GM11168 (cell line): ENCODE measurements around the gene ATP2B2.
"Not testable (repeated sequence)": the region's sequence is repeated elsewhere in the genome, so short reads cannot be mapped to it uniquely, and the experiment has no call there.

Experiments used
- in situ Hi-C: fragments of 300-500 bp; cut with MboI; formaldehyde crosslinking; loops from one replicate; pipeline ENCODE4 v1.12.0; 2022; ENCODE audit warnings: low sequenced_read_pairs; ENCODE audit not compliant: unreplicated experiment

ATP2B2 gene

DNA sequence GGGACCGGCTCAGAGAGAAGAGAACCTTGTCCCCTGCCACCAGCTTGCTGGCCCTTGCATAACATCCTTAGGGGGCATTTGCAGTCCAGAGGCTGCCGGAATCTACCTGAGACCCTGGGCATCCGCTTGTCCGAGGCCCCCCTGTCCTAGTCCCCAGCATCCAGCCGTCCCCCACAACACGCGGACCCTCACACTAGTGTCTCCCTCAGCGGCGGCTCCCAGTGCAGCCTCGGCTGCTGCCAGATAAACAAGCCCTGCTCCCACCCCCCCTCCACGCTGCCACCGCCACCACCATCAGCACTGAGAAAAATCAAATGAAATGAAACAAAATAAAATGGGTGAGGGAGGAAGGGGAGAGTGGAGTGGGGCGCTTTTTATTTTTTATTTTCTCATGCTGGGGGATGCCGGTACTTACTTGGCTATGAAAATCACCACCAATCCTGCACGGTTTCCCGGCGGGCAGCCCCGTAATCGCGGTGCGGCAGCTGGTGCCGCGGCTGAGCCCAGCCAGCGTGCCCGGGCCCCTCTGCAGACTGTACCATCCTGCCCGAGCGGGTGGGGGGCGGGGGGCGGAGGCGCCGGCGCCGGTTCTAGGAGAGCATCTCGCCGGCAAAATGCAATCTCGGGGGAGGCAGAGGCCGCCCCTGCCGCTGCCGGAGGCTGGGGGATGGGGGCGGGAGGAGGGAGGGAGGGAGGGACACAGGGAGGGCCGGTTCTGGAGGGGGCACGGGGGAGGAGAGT, at the start of gene ATP2B2:
ATP2B2 (minus strand) TSS at position 537 of the 741 bp plus-strand sequence. CDS start 56,043 bp downstream, outside the sequence.
- in situ Hi-C loops, result no loop called here

GRCh38 chr3:10554746-10555145, 49.4 kb upstream of the ATP2B2 start:
- in situ Hi-C loops, result no loop called here

DNA sequence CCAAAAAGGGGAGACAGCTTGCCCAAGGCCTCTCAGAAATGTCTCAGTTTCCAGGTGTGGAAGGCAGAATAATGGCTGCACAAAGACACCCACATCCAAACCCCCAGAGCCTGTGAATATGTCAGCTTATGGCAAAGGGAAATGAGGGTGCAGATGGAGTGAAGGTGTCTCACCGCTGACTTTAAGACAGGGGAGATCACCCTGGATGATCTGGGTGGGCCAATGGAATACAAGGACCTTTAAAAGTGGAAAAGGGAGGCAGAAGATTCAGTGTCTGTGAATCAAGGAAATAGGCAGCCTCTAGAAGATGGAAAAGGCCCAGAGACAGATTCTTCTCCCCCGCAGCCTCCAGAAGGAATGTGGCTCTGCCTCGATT, 48.8 kb upstream of the ATP2B2 start:
- in situ Hi-C loops, result no loop called here

DNA sequence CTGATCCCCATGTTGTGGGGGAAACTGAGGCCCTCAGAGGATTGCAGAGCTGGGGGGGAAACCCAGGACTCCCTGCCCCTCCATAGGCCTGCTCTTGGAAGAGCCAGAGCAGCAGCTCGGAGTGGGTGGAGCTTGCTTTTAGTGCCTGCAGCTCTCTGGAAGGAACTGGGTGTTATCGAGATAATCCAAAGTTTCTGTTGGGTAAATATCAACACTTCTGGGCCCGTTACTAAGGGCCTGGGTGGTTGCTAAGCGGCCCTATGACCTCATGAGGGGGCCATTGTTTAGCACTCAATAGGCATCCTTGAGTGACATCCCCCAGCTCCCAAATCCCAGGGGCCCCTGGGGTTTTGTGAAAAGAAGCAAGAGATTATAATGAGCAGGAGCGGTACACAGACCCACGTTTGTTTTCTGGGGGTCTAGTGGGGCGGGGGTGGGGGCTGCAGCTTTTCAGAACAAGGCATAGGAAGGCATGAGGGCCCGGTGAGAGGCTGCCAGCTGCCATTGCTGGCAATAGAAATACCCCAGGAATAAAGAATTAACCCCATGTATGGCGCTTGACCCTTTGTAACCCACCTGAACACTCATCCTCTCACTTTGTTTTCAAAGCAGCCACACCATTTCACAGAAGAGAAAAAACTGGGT, 48.3 kb upstream of the ATP2B2 start:
- in situ Hi-C loops, result no loop called here

DNA sequence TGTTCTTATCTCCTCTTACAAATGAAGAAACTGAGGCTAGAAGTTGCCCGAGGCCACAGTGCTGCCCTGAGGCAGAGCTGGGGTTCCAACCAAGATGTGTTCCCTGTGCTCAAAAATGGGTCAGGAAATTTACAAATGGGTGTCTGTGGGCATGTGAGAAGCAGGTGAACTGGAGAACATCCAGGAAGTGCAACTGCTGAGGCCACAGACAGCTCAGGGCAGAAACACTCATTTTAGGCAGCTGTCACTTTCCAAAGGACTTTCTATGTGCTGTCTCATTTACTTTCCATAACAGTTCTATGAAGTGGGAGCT, 47.2 kb upstream of the ATP2B2 start:
- in situ Hi-C loops, result no loop called here

DNA sequence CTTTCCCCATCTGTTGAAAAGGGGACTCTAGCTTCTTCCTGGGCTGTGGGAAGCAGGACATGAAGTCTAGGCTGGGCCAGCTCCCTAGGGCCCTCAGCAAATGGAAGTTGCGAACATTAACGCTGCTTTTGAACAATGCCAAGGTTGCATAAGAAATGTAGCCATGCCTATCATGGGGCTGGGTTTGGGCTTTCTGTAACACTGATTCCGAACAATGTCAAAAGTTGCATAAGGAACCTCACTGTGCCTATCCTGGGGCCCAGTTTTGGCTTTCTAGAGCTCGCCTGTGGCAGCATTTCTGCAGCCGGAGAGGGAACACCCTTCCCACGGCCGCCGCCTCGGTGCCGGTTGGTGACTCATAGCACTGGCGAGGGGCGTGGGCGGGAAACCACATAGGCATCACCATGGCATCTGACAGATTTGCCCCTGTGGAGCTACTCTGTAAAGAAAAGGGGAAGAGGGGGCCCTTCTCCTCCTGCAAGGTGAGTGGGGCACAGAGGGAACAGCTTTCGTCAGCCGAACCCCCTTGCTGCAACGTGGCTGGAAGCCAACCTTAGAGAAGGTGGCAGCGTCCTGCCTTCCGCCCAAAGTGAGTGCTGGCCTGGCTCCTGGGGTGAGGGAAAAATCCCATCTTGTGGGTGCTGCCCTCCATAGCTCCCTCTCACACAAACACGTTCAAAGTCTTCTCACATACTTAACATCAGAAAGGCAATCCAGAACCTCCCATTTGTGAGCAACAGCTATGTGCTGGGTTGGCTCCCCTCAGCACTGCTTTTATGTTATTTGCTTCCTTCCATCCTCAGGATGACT, 46.6 kb upstream of the ATP2B2 start:
- in situ Hi-C loops, result no loop called here

GRCh38 chr3:10551139-10551538, 45.8 kb upstream of the ATP2B2 start:
- in situ Hi-C loops, result no loop called here

- in situ Hi-C loops, result no loop called here
These were observed 45.3 kb upstream of the ATP2B2 start for GRCh38 chr3:10550705-10551104.

DNA sequence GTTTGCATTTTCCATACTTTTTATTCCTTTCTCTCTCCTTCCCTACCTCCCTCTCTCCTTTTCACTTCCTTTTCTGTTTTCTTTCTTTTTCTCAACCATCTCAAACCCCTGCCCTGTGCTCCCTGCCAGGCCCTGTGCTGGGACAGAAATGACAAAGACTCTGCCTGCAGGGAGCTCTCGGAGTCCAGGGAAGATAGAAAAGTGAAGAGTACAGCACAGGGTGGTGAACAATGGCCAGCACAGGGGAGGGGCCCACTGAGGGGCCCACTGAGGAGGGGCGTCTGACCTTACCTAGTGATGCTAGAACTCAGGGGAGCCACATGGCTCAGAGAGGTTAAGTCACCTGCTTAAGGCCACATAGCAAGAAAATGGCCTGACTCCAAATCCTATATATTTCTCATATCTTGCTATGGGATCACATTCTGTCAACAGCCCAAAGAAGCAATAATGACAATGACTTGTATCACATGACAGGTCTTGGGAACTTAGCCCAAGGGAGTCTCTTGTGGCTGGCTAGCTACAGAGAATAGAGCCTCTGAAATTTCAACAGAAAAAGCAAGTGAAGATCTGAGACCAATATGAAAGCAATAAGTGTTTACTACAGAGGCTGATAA, 44.3 kb upstream of the ATP2B2 start:
- in situ Hi-C loops, result no loop called here

GRCh38 chr3:10548992-10549391, 43.6 kb upstream of the ATP2B2 start:
- in situ Hi-C loops, result no loop called here

- in situ Hi-C loops, result no loop called here
These were observed 42.7 kb upstream of the ATP2B2 start for GRCh38 chr3:10547841-10548783.

DNA sequence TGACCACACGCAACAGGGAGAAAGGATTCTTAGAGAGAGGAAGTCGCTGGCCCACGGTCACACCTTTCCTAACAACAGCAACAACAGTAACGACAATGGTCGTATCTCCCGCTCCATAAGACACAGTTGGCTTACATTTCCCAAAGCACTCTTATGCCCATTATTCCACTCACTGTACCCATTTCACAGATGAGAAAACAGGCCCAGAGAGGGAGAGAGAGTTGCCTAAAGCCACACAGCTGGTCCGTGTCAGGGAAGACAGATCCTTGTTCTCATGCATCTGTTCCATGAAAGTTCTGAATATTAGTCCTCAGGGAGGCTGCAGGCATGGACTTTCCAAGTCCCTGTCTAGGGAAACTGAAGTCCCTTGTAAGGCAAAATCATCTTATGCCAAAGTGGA, 42.0 kb upstream of the ATP2B2 start:
- in situ Hi-C loops, result no loop called here

- in situ Hi-C loops, result no loop called here
These were observed 41.5 kb upstream of the ATP2B2 start for GRCh38 chr3:10546820-10547263.

DNA sequence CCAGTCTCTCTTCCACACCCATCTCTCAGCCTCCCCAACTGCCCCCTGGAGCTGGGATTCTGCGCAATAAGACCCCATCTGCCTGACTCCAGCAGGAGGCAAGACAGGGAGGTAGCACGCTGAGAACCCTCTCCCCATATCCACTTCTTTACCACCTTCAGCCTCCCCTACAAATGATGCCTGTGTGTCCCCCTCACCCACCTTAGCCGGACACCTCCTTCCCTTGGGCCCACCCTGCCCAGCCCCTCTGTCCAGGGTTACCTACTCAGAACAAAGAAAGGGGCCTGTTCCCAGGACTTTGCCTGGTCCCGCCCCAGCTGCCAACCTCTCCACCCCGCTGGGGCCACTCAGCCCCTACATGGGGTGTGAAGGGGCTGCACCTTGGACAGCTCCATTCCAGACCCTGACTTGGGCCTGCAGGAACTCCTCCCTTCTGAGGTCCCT, 40.8 kb upstream of the ATP2B2 start:
- in situ Hi-C loops, result no loop called here

- in situ Hi-C loops, result no loop called here
These were observed 37.1 kb upstream of the ATP2B2 start for GRCh38 chr3:10542518-10542917.

DNA sequence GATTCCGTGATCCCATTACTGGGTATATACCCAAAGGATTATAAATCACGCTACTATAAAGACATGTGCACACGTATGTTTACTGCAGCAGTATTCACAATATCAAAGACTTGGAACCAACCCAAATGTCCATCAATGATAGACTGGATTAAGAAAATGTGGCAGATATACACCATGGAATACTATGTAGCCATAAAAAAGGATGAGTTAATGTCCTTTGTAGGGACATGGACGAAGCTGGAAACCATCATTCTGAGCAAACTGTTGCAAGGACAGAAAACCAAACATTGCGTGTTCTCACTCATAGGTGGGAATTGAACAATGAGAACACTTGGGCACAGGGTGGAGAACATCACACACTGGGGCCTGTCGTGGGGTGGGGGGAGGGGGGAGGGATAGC, 35.0 kb upstream of the ATP2B2 start:
- in situ Hi-C loops, result not testable (repeated sequence)

DNA sequence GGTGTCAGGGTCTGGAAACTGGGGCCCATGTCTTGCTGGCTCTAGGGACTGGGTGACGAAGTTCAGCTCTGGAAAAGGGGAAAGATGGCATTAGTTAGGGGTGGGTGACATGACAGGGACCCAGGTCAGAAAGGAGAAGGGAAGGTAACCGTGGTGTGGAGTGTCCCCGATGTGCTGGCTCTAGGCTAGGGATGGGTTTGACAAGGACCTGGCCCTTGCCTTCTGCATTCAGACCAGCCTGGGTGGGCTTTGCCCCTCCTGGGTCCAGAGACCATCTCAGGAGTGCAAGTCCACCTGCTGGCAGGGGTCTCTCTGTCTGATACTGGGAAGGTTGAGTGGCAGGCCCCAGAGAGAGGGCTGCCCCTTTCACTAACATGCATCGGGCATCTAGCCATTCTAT, 28.7 kb upstream of the ATP2B2 start:
- in situ Hi-C loops, result no loop called here

DNA sequence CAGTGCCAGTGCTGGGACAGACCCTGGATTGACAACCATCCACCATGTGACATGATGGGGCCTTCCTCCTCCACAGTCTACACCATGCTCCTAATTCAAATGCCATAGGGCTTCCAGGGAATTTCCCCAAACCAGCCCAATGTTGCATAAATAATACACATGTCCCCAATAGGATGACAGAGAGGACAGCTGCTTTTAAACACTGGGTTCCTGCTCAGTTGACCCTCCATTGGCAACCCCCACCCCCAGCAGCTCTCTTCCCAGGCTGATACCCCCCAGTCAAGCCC, 28.3 kb upstream of the ATP2B2 start:
- in situ Hi-C loops, result no loop called here

GRCh38 chr3:10532939-10533736, 27.8 kb upstream of the ATP2B2 start:
- in situ Hi-C loops, result no loop called here
